Astrocyte of the cerebellum (primary cell): ENCODE measurements around the gene TMEM258.
A peak's percentile ranks its signal among the peaks of the same experiment; 100 is the strongest.

ENCODE experiments used
- DNase-seq: peaks from one replicate; pipeline ENCODE4 v3.0.0-alpha.2; 2011; ENCODE audit warnings: low read depth
- H3K4me3 ChIP-seq: 2 replicates; pipeline ENCODE4 v1.5.1; 2011; ENCODE audit warnings: mild to moderate bottlenecking, low read depth, low read length, moderate library complexity
- in situ Hi-C: cut with HindIII; loops from 2 replicates; pipeline ENCODE4 v1.10.0; 2017; ENCODE audit warnings: low sequenced_read_pairs
- TF ChIP-seq, protein P1 (sequence below): IDR thresholded peaks from 2 replicates; pipeline ENCODE4 v1.5.1; 2012; ENCODE audit warnings: low read length, low read depth, moderate library complexity, mild to moderate bottlenecking; ENCODE audit errors: missing control alignments

The TMEM258 gene

DNA sequence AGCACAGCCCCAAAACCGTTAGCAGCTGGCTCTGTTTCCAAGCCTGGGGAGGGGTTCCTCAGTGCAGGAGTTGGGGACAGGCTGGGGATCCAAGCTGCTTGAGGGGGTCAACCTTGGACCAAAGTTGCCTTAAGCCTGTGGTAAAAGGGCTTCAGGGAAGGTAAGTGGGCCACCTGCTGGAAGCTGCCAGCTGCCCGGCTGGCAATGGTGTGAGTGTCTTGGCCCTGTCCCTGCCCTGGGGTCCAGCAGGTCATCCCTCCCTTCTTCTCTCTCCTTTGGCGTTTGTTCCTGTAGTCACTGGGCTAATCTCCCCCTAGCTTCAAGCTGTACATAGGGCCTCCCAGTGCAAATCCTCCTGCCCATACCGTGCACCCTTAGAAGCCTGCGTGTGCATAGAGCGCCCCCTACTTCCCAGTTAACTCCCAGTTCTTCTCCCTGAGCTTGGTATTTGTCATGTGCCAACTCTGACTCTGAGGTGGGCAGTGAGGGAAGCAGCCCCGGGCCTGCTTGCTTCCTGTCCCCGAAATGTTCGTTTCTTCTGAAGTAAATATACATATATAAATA is 4.4 kb downstream of the TMEM258 start:
- no peak overlapping the region for H3K4me3 ChIP-seq

DNA sequence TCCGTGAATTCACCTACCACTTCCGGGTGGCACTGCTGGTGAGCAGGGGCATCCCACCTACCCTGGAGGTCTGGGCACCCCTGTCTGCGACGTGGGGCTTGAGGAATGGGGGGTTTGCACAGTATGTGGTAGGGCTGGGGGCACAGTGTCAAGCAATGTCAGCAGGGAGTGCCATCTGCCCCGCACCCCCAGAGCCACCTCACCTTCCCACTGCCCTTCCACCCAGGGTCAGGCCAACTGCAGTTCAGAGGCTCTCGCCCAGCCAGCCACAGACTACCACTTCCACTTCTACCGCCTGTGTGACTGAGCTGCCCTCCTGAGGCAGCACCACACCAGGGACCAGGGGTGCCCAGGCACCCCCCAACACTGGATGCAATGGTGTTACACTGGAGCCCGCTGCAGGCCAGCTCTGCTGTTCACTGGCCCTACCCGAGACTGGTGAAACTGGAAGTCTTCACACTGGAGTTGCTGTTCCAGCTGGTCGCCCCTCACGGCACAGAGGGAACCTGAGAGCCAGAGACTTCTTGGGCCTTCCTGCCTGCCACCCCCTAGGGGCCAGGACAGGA is 6.5 kb downstream of the TMEM258 start:
- no peak overlapping the region for H3K4me3 ChIP-seq
- TF ChIP-seq, protein P1, sequence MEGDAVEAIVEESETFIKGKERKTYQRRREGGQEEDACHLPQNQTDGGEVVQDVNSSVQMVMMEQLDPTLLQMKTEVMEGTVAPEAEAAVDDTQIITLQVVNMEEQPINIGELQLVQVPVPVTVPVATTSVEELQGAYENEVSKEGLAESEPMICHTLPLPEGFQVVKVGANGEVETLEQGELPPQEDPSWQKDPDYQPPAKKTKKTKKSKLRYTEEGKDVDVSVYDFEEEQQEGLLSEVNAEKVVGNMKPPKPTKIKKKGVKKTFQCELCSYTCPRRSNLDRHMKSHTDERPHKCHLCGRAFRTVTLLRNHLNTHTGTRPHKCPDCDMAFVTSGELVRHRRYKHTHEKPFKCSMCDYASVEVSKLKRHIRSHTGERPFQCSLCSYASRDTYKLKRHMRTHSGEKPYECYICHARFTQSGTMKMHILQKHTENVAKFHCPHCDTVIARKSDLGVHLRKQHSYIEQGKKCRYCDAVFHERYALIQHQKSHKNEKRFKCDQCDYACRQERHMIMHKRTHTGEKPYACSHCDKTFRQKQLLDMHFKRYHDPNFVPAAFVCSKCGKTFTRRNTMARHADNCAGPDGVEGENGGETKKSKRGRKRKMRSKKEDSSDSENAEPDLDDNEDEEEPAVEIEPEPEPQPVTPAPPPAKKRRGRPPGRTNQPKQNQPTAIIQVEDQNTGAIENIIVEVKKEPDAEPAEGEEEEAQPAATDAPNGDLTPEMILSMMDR = no peak
- in situ Hi-C loops = no loop called here
- DNase-seq = no peak

More for the DNA sequence above, 4.4 kb downstream of the TMEM258 start:
- DNase-seq = peak; percentile 35
- in situ Hi-C loops = no loop called here
- TF ChIP-seq, protein P1 = peak; percentile 65

DNA sequence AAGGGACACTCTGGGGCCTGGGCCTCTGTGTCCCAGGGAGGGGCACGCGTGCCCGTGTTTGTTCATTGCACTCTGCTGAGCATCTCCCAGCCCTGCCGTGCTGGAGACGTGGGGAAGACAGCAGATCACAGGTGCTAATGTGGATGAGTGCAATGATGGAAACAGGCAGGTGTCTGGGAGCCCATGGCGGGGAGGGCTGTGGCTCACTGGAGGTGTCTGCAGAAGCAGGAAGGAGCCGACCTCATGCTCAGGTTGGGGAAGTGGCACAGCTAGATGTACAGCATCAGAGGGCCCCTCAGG is 7.9 kb downstream of the TMEM258 start:
- in situ Hi-C loops = no loop called here
- H3K4me3 ChIP-seq = no peak overlapping the region
- DNase-seq = no peak
- TF ChIP-seq, protein P1 = no peak

GRCh38 chr11:61783717-61784505 is 8.5 kb downstream of the TMEM258 start:
- no peak overlapping the region for H3K4me3 ChIP-seq
- in situ Hi-C loops = no loop called here
- TF ChIP-seq, protein P1 = no peak
- peak; percentile 55 for DNase-seq

- TF ChIP-seq, protein P1 = no peak
- in situ Hi-C loops = no loop called here
- no peak overlapping the region for H3K4me3 ChIP-seq
- DNase-seq = no peak
Observed at GRCh38 chr11:61782841-61783240, 9.6 kb downstream of the TMEM258 start.

DNA sequence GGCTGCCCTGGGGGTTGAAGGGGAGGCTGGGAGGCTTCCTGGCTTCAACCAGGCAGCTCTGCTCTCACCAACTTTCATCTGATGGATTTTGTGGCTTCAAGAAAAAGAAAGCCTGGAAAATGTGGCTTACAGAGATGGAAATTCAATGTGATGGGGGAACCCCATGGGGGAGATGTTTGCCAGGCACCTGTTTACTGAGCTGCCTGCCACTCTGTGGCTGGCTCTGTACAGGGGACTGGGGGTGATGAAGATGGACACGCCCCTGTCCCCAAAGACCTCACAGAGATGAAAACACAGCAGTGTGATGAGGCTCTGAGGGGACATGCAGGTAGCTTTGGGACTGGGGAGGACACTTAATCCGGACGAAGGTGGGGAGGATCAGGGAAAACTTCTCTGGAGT is 10.1 kb downstream of the TMEM258 start:
- DNase-seq = no peak
- H3K4me3 ChIP-seq = no peak overlapping the region
- in situ Hi-C loops = no loop called here
- TF ChIP-seq, protein P1 = no peak
